Urinary bladder (tissue), 4 donors: ENCODE measurements around the gene RFC3. TPM values are rescaled to one million over a fixed set of nuclear protein-coding genes. Genes with fewer than 3 reads are reported as not detected.
A peak's percentile ranks its signal among the peaks of the same experiment; 100 is the strongest.
"Not testable (repeated sequence)": the region's sequence is repeated elsewhere in the genome, so short reads cannot be mapped to it uniquely, and the experiment has no call there.

Experiments
- DNase-seq: peaks from one replicate; pipeline ENCODE4 v3.0.0-alpha.2; 2015; ENCODE audit errors: extremely low spot score
- H3K27ac ChIP-seq: one replicate; pipeline ENCODE4 v1.5.1; 2013; ENCODE audit warnings: low read depth, mild to moderate bottlenecking, moderate library complexity
- H3K36me3 ChIP-seq: one replicate; pipeline ENCODE4 v1.6.1; 2013; ENCODE audit warnings: mild to moderate bottlenecking, moderate library complexity; ENCODE audit not compliant: insufficient read depth
- H3K4me1 ChIP-seq: one replicate; pipeline ENCODE4 v1.6.1; 2013; ENCODE audit warnings: mild to moderate bottlenecking, moderate library complexity; ENCODE audit not compliant: insufficient read depth
- H3K4me3 ChIP-seq: one replicate; pipeline ENCODE4 v1.5.1; 2013; ENCODE audit warnings: low read depth, low read length
- WGBS: extraction: QIAGEN DNeasy Blood & Tissue Kit; methylation state at CpG from one replicate; pipeline ENCODE4 v1.1.7; 2013; 5-methylcytosine and 5-hydroxymethylcytosine counted together
- polyA plus RNA-seq: library from polyadenylated mRNA; stranded (reverse); fragments of 200-250 nt; gene quantifications from one replicate; pipeline ENCODE4 v1.2.3, GENCODE V29; 2013
- total RNA-seq: library from RNA; depleted of rRNA; stranded (reverse); fragments of >200 nt; gene quantifications from one replicate; pipeline ENCODE4 v1.2.3, GENCODE V29; 2014
- donor health status: healthy with polysubstance abuse.
- donor health status: healthy.

The RFC3 gene
- total RNA-seq = 25.7 TPM
- 6.0 TPM for polyA plus RNA-seq

- H3K27ac ChIP-seq = no peak within 1 kb of the TSS
- DNase-seq = peak; percentile 95
- peak within 1 kb of the TSS; percentile 84 for H3K4me3 ChIP-seq
- no peaks in the 10 kb centered on the region for H3K36me3 ChIP-seq
- H3K4me1 ChIP-seq = no peaks in the 10 kb centered on the region
- WGBS = under 1% methylated on average over 50 of the region's 50 CpGs
These were observed at the start of gene RFC3 for GRCh38 chr13:33817901-33818706. Gene RFC3, plus strand, starts transcription at chr13:33818149. Its CDS starts 30 bp downstream, at chr13:33818179.

- DNase-seq = no peak
- H3K4me3 ChIP-seq = no peak overlapping the region
- 37% methylated on average over 2 of the region's 2 CpGs for WGBS
- no peak overlapping the region for H3K27ac ChIP-seq
- no peaks in the 10 kb centered on the region for H3K4me1 ChIP-seq
- no peaks in the 10 kb centered on the region for H3K36me3 ChIP-seq
These were observed 46.7 kb upstream of the RFC3 start for GRCh38 chr13:33771296-33771695.

GRCh38 chr13:33773790-33774462, 44.0 kb upstream of the RFC3 start:
- WGBS = 88% methylated on average over 5 of the region's 5 CpGs
- DNase-seq = no peak
- H3K36me3 ChIP-seq = no peaks in the 10 kb centered on the region

DNA sequence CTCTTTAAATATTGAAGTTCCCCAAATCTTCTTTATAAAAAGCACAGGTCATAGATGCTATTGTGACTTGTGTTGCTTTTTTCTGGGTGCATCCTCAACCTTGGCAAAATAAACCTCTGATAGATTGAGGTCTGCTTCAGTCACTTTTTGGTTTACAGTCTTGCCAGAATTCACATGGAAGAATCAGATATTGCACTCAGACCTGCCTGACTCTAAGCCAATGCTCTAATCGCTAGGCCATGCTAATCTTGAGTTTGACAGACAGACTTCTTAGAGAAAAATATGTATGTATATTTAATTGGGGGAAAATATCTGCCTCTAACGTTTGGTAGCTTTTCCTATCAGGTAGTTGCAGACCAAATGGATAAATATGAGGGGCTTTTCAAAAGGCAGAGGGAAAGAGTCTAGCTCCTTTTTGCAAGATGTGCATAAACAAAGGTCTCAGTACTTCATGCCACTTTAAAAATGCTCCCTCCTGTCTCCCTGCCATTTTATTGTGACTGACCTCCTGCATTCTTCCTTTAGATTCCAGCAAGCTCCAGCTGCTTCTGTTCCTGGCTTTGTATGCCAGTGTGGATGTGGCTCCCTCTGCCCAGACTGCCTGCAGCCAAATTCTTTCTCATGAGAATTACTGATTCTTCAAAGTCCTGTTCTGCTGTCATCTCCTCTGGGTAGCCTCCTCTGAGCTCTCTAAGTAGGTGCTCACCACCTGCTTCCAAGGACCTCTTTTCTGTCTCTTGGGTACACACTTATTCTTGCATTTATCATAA, 42.4 kb upstream of the RFC3 start:
- no peak overlapping the region for H3K27ac ChIP-seq
- no peak for DNase-seq
- WGBS = 52% methylated on average over 2 of the region's 2 CpGs
- H3K4me3 ChIP-seq = no peak overlapping the region
- no peaks in the 10 kb centered on the region for H3K4me1 ChIP-seq
- H3K36me3 ChIP-seq = no peaks in the 10 kb centered on the region

More at GRCh38 chr13:33773790-33774462, 44.0 kb upstream of the RFC3 start:
- Histone ChIP-seq H3K27ac (no peak overlapping the region), H3K4me3 (no peak overlapping the region), H3K4me1 (no peaks in the 10 kb centered on the region)

GRCh38 chr13:33776239-33776881, 41.6 kb upstream of the RFC3 start:
- H3K4me1 ChIP-seq = no peaks in the 10 kb centered on the region
- no peak overlapping the region for H3K27ac ChIP-seq
- WGBS = 56% methylated on average over 9 of the region's 9 CpGs
- DNase-seq = no peak
- no peak overlapping the region for H3K4me3 ChIP-seq
- no peaks in the 10 kb centered on the region for H3K36me3 ChIP-seq

GRCh38 chr13:33782631-33783030, 35.3 kb upstream of the RFC3 start:
- no peaks in the 10 kb centered on the region for H3K4me1 ChIP-seq
- no peaks in the 10 kb centered on the region for H3K36me3 ChIP-seq
- no peak overlapping the region for H3K27ac ChIP-seq
- 67% methylated on average over 4 of the region's 4 CpGs for WGBS
- no peak for DNase-seq
- H3K4me3 ChIP-seq = no peak overlapping the region

DNA sequence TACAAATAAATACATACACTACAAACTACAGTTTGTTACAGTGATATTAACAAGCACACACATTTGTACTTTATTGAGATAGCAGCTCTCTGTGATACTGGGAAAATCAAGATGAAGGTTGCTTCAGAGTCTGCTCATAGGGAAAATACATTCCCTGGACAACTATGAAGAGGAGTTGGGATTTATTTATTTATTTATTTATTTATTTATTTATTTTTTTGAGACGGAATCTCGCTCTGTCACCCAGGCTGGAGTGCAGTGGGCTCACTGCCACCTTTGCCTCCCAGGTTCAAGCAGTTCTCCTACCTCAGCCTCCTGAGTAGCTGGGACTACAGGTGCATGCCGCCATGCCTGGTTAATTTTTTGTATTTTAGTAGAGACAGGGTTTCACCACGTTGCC, 34.7 kb upstream of the RFC3 start:
- H3K4me3 ChIP-seq, H3K36me3 ChIP-seq, H3K27ac ChIP-seq, DNase-seq, H3K4me1 ChIP-seq: not testable (repeated sequence)
- 41% methylated on average over 4 of the region's 4 CpGs for WGBS

- no peaks in the 10 kb centered on the region for H3K36me3 ChIP-seq
- WGBS = 96% methylated on average over 1 of the region's 1 CpG
- no peak overlapping the region for H3K27ac ChIP-seq
- no peaks in the 10 kb centered on the region for H3K4me1 ChIP-seq
- no peak for DNase-seq
- H3K4me3 ChIP-seq = no peak overlapping the region
These were observed 33.2 kb upstream of the RFC3 start for GRCh38 chr13:33784738-33785137.

- Histone ChIP-seq H3K4me1 (no peaks in the 10 kb centered on the region), H3K27ac (no peak overlapping the region), H3K36me3 (no peaks in the 10 kb centered on the region), H3K4me3 (no peak overlapping the region)
- 95% methylated on average over 1 of the region's 1 CpG for WGBS
- no peak for DNase-seq
These were observed 32.6 kb upstream of the RFC3 start for GRCh38 chr13:33785384-33785783.

GRCh38 chr13:33787051-33787591, 30.8 kb upstream of the RFC3 start:
- no peak overlapping the region for H3K27ac ChIP-seq
- 58% methylated on average over 6 of the region's 6 CpGs for WGBS
- DNase-seq = no peak

DNA sequence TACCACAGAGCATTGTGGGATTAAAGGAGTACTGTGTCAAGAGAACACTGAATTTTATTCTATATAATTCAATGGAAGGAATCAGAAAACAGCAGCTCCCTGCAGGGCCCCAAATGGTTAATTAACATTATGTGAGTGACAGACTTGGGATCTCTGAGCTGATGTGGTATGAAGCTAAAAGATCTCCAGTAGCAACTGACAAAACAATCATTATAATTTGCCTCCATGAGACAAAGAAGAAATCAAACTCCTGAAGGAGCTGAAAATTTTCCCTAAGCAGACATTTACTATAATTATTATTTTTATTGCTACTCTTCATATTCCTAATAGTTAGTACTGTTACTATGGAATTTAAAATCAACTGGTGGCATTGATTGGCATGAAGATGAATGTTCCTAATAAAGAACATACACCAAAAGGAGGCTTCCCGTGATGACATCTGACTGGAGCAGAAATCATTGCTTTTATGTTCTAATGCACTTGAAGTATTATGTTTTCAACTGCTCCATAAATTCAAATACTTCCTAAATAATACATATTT, 28.8 kb upstream of the RFC3 start:
- Histone ChIP-seq H3K36me3 (no peaks in the 10 kb centered on the region), H3K4me3 (no peak overlapping the region), H3K27ac (no peak overlapping the region), H3K4me1 (no peaks in the 10 kb centered on the region)
- WGBS = 85% methylated on average over 1 of the region's 1 CpG
- no peak for DNase-seq

More at GRCh38 chr13:33787051-33787591, 30.8 kb upstream of the RFC3 start:
- Histone ChIP-seq H3K36me3 (no peaks in the 10 kb centered on the region), H3K4me1 (no peaks in the 10 kb centered on the region), H3K4me3 (peak overlapping the region; percentile 2)

DNA sequence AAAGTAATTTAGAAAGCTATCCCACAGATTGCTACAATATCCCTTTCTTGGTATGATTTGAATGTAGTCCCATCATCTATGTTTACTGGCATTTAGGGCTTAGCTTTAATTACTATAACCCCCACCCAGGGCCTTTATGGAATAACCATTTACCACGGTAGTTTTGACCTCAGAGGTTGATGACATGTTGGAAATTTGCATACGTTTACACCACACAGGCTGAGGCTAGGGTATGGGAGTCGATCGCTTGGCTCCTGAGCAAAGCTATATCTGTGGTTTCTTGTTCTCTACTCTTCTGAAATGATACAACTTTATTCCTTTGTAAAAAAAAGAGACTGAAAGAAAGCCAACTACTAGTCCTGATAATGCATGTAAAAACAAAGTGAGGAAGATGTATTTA, 28.2 kb upstream of the RFC3 start:
- 43% methylated on average over 4 of the region's 4 CpGs for WGBS

GRCh38 chr13:33793726-33794125, 24.2 kb upstream of the RFC3 start:
- no peak for DNase-seq
- Histone ChIP-seq H3K36me3 (no peaks in the 10 kb centered on the region), H3K27ac (no peak overlapping the region), H3K4me3 (no peak overlapping the region), H3K4me1 (no peaks in the 10 kb centered on the region)

More for the DNA sequence above, 28.2 kb upstream of the RFC3 start:
- Histone ChIP-seq H3K4me3 (no peak overlapping the region), H3K27ac (no peak overlapping the region), H3K4me1 (no peaks in the 10 kb centered on the region), H3K36me3 (no peaks in the 10 kb centered on the region)
- DNase-seq = no peak
